GM21367 (cell line): Measurements from ENCODE around the gene INSIG2.
"Not testable (repeated sequence)": the region's sequence is repeated elsewhere in the genome, so short reads cannot be mapped to it uniquely, and the experiment has no call there.

Experiments
- ATAC-seq: cut with Tn5 transposase; IDR thresholded peaks from one replicate; pipeline ENCODE4 v1.9.1; 2021; ENCODE audit not compliant: unreplicated experiment

INSIG2 gene

DNA sequence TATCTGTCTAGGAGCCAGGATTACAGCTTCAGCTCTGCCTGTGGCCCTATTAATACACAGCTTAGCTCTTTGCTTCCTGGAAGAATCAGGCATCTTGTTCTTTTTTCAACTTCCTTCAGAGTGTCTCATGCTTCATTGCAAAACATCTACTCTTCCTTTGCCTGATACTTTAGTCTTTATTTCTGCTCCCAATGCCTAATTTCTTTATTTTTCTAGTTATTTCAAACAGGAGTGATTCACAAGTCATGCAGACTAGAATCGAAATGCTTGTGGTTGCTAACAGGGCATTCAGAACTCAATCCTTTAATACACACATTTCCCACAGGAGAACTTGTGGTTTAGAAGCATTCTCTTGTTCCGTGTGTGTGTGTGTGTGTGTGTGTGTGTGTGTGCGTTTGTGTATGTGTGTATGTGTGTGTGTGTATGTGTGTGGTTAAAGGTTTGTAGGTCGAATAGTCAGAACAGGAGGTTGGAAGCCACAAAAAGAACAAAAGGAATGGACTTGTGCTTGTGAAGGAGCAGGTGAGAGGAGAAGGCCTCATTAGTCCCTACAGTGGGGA, 28.3 kb upstream of the INSIG2 start:
- no peak for ATAC-seq

GRCh38 chr2:118061135-118061955, 26.9 kb upstream of the INSIG2 start:
- ATAC-seq: peak; percentile 70

GRCh38 chr2:118062048-118062447, 26.2 kb upstream of the INSIG2 start:
- no peak for ATAC-seq

DNA sequence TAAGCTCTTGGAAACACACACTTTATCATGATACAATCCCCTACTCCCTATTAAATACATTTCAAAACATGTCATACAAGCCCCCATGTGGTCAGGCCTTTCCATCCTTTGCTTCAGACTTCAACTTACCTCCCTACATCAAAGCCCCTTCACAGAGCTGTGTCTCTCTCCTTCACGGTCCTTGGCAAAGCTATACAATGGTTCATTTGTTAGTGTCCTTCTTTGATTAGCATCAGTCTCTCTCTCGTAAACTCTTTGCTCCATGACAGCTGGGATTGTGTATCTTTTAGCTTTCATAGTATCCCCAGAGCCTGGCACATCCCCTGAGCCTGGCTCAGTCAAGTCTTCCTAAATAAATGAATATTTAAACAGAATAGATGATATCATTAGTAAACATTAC, 25.6 kb upstream of the INSIG2 start:
- no peak for ATAC-seq

DNA sequence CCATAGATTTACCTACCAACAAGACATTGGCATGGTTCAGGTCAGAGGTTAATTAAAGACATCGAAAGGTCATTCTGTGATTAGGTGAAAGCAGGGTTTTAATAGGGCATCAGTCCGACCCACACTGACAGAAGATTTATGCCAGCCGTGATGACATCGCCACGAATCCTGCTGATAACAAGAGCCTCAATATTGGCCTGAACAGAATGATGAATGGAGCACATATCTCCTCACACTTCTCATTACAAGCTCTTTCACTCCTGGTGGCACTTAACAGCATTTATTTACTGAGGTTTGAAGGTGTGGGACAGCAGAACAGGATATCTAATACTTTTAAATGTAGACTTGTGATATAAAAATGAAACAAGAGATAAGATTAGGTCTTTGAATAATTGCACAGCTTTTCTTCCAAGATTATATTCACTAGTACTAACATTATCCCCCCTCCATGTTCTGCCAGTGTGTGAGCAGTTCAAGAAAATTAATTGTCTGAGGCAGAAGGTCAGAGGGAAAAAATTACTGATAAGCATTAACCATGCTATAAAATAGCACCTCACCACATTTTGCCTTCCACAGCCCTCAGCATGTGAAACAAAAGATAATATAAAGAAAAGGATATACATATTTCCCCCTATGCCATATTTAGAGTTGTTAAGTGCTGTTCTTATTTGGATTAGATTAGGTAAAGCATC, 23.1 kb upstream of the INSIG2 start:
- no peak for ATAC-seq

GRCh38 chr2:118065921-118066511, 22.3 kb upstream of the INSIG2 start:
- ATAC-seq: no peak

DNA sequence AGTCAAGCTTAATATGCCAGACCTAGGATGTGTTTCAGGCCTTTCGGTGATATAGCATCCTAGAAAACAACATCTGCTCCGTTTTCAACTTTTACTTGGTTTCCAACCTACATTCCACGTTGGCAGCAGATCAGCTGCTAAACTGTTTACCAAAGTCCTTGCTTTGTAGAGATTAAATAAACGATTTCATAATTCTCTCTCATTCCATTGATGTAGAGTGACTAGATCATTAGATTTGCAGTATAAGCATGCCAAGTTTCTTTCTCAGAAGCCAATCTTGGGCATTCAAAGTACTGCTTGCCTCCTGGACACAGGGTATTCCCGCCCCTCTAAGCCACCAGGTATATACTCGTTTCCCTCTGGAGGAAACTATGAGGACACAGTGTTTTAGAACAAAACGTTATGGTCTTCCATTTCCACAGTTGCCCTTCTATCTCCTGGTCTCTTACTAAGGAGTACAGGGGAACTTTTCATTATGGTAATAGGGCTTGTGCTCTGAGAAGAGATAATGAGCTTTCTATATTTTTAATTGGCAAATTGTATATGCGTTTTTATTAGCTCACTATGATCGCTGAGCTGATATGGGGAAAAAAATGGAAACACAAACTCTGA, 10.5 kb upstream of the INSIG2 start:
- ATAC-seq: no peak

GRCh38 chr2:118078734-118079133, 9.5 kb upstream of the INSIG2 start:
- no peak for ATAC-seq

- ATAC-seq: no peak
Measured at GRCh38 chr2:118084491-118085089, 3.7 kb upstream of the INSIG2 start.

- ATAC-seq: no peak
Measured at GRCh38 chr2:118085173-118086023, 2.9 kb upstream of the INSIG2 start.

DNA sequence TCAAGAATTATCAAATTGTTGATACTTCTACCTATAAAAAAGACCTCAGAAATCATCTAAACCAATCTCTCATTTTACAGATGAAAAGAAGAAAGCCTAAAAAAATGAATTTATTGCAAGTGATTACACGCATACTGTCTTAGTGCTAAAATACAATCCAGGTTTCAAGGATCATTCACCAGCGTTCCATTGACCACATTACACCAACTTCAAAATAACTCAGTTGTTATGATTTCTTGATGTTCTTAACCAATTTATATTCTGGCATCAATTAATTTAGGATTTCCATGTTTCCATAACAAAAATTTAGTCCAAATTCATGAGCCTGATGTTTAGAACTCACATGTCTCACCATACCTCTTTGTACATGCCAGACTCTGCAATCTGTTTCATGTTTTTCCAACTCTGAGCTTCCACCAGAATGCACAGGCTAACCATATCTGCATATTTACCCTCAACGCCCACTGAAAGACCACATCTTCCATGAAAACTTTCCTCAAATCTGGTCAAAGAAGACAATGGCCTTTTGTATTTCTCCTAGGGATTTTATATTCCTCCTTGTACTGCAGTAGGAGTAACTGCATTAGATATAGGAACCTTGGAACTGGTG, 2.1 kb upstream of the INSIG2 start:
- no peak for ATAC-seq

DNA sequence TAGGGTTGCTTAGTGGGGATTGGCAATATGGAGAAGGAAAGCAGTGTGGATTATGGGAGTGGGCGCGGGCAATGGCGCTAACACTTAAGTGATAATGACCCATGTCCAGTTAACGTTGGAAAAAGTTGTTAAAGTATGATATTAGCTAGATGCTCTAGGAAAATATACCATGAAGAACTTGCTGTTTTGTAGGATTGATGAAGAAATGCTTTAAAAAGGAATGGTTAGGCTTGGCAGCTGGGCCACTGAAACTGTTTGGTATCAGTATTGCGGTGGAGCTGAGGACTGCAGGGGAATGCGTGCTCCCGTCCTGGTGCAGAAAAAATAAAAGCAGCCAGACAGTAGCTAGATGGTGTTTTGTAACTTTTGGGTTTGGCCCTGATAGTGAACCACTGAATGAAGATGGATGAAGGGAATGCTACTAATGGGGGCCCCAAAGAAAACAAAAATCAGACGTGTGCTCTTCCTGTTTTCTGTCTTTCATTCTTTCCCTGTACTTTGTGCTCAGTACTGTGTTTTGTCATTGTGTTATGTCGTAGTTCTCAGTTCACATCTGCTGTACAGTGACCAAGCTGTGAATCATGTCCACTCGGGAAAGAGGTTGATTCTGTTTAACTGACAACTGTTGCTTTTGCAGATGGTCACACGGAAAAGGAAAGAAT, 999 bp downstream of the INSIG2 start:
- peak; percentile 39 for ATAC-seq

- ATAC-seq: no peak
Measured at GRCh38 chr2:118090387-118091139, 2.3 kb downstream of the INSIG2 start.

DNA sequence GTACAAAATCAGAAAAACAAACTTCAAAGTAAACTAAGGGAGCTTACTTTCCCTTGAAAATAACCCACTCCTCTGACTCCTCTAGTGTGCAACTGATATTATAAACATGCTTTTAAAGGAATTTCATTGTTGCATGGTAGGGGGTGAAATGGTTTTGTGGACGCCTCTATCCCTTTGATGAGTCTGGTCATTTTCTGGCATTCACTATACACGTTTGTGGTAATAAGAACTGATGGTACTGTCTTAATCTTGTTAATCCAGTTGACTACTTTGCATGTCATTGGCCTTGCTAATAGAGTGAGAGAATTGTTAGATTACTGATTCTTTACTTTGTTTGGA, 2.8 kb downstream of the INSIG2 start:
- no peak for ATAC-seq

GRCh38 chr2:118091631-118092030, 3.4 kb downstream of the INSIG2 start:
- ATAC-seq: no peak

DNA sequence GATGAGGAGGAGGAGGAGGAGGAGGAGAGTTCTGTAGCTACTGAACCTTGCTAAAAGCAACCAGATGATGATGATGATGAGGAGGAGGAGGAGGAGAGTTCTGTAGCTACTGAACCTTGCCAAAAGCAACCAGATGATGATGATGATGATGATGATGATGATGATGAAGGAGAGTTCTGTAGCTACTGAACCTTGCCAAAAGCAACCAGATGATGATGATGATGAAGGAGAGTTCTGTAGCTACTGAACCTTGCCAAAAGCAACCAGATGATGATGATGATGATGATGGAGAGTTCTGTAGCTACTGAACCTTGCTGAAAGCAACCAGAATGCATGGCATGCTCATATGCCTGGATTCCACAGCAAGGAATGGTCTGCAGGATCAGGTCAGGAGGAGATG, 5.8 kb downstream of the INSIG2 start:
- ATAC-seq: not testable (repeated sequence)

GRCh38 chr2:118094503-118094902, 6.2 kb downstream of the INSIG2 start:
- no peak for ATAC-seq

DNA sequence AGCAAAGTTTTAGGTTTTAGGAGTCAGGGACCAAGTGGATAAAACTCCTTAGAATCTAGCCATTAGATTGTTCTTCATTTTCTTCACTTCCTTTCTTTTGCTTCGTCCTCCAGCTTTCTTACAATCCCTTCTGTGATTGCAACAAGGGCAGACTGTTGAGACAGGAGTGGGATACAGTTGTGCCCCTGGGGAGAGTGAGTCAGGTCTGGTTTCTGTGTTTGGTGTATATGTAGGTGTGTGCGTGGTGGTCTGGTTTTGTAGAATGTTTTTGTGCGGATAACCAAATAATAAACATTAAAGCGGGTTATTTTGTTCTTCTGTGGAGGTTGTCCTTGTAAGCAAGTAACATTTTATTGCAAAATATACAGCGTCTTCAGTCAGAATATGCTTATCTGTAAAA, 7.3 kb downstream of the INSIG2 start:
- ATAC-seq: no peak

GRCh38 chr2:118097657-118098056, 9.4 kb downstream of the INSIG2 start:
- ATAC-seq: no peak
